HG02763 (cell line): Measurements from ENCODE around the gene NMUR2.

Experiments
- ATAC-seq: cut with Tn5 transposase; IDR thresholded peaks from one replicate; pipeline ENCODE4 v1.9.1; 2021; ENCODE audit warnings: mild to moderate bottlenecking, moderate library complexity; ENCODE audit not compliant: unreplicated experiment

The NMUR2 gene

DNA sequence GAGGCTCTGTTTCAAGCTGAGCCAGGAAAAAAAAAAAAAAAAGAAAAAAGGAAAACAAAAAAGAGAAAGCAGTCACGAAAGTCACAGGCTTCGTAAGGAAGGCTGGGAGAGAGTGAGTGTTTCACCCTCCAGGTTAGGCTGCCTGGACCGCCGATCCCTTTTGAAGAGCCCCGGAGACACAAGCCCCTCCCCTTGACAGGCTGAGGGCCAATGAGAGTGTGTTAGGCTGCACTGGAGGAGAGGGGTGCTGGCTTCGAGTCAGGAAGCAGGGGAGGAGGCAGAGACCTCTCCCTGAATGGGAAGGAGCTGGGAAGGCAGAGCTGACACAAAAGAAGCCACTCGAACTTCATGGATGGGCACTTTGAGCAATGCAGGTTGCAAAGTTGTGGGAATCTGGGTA lies at the start of gene NMUR2:
Gene NMUR2, minus strand, starts transcription at position 135 of the 400 bp plus-strand sequence. CDS start 166 bp downstream, outside the sequence.
- no peak for ATAC-seq

GRCh38 chr5:152443935-152444334 lies 38.9 kb upstream of the NMUR2 start:
- ATAC-seq, result no peak

DNA sequence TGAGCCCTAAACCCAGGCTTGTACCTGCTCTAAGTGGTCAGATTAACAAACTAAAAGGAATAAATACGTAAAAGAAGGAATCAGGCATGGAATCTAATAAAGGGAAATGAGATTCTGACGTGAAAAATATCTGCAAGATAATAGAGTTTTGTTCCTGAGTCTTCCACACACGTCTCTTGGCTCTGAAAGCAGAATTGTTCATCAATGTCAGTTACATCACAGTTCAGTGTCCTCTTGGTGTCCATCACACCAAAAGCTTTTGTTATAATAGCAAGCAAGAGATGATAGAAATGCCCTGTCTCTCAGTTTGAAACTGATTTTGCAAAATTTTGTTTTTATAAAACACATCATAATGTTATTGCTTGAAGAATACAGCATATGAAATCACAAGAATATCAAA lies 34.7 kb upstream of the NMUR2 start:
- no peak for ATAC-seq

- no peak for ATAC-seq
Measured at GRCh38 chr5:152437866-152438265, 32.8 kb upstream of the NMUR2 start.

- ATAC-seq, result no peak
Measured at GRCh38 chr5:152427721-152428120, 22.6 kb upstream of the NMUR2 start.

- ATAC-seq, result no peak
Measured at GRCh38 chr5:152425083-152425482, 20.0 kb upstream of the NMUR2 start.

DNA sequence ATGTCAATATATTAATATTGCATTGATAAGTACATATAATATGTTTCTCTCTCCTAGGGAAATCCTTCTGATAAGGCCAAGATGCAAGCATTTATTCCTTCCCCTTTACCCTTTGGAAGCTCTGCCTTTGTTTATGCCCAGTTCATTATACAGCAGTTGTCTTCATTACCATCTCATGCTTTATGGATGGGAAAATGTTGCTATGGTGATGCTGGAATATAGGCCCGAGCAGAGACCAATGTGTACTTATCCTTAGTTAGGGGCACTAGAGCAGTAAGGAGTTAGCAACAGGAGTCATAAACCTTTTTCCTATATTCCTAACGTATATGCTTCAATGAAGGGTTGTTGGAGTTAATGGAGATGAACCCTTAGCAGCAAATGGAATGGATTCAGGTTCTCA lies 19.4 kb upstream of the NMUR2 start:
- no peak for ATAC-seq

GRCh38 chr5:152422081-152422480 lies 17.0 kb upstream of the NMUR2 start:
- no peak for ATAC-seq

DNA sequence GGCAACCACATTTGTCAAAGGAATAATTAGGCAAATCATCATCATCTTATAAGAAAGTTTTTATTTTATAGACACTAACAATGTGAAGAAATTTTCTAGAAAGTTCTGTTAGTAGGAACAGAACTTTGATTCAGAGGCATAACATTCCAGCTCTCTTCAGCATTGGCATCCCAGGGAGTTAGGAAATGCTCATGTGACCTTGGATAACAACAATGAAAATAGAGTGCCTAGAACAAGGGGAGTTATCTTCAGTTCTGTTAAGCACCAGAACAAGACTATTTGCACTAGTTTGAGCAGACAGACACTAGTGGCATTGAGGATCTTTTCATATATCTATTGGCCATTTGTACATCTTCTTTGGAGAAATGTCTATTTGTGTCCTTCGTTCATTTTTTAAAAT lies 7.0 kb upstream of the NMUR2 start:
- no peak for ATAC-seq

DNA sequence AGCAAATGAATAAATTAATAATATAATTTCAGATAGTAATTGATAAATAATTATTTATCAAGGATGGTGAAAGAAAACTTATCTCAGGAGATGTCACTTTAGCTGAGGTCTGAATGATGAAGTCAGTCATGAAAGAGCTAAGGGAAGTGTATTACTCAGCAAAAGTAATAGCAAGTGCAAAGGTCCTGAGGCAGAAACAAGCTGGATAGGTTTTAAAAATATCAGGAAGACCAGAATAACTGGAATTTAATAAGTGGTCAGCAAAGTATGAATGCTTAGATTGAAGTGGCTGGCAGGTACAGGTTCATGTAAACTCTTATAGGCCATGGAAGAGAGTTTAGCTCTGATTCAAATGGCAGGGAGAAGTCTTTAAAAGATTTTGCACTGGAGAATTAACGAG lies 1.0 kb upstream of the NMUR2 start:
- no peak for ATAC-seq

DNA sequence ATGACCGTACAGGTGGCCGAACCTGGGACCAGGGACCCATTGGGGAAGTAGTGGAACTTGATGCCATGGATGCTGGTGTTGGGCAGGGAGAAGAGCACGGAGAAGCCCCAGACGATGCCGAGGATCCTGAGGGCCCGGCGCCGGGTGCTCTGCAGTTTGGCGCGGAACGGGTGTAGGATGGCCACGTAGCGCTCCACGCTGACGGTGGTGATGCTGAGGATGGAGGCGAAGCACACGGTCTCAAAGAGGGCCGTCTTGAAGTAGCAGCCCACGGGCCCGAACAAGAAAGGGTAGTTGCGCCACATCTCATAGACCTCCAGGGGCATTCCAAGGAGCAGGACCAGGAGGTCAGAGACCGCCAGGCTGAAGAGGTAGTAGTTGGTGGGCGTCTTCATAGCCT lies 585 bp downstream of the NMUR2 start:
- no peak for ATAC-seq

DNA sequence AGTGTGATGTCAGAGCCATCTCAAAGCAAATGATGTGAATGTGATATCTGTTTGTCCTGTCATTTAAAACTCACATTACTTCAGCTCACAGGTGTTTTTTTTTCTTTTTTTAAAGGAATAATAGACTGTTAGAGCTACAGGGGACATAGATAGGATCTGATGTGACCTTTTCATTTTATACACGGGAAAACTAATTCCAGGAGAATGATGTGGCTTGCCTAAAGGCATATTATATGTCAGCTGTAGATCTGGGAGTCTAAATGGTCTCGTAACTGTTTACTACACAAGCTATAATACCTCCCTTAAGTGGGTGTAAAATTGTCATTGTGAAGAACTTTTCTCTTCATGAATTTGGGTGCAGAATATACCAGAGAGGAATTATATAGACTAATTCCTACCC lies 2.0 kb downstream of the NMUR2 start:
- no peak for ATAC-seq

GRCh38 chr5:152400846-152401245 lies 4.2 kb downstream of the NMUR2 start:
- no peak for ATAC-seq

- peak; percentile 88 for ATAC-seq
Measured at GRCh38 chr5:152397581-152397980, 7.5 kb downstream of the NMUR2 start.

DNA sequence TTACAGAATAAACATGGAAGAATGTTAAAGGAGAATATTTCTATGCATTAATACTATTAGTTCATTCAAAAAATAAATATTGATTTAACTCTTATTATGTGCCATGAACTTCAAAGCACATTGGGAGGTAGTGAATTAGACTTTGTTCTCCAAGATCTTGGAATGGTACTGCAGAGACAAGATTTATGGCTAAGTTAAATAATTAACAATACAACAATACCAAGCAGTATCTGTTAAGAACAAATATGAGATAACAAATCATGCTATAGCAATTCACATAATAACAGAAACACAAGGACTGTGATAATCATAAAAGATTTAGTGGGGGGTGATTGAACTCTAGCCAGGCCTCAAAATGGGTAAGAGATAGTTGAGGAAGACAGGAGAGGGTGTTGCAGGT lies 11.6 kb downstream of the NMUR2 start:
- no peak for ATAC-seq

- no peak for ATAC-seq
Measured at GRCh38 chr5:152389208-152389849, 15.8 kb downstream of the NMUR2 start.

DNA sequence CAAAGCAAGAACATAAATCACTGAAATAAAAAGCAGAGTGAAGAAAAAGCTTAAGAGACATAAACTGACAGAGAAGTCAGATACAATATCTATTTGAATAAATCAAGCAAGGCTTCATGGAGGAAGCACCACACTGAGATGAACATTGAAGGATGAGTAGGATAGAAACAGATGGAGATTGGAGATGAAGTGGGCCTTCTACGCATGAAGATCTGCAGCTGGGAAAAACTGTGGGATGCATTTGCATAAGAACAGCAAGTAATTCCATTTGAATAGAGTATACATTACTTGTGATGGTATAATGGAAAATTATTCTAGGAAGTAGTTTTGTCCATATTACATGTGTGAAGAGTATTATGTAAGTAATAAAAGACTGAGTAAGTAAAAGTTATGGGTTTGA lies 16.5 kb downstream of the NMUR2 start:
- no peak for ATAC-seq

GRCh38 chr5:152380415-152381123 lies 24.5 kb downstream of the NMUR2 start:
- ATAC-seq, result no peak

GRCh38 chr5:152379331-152379730 lies 25.7 kb downstream of the NMUR2 start:
- ATAC-seq, result no peak

- ATAC-seq, result no peak
Measured at GRCh38 chr5:152378730-152379129, 26.3 kb downstream of the NMUR2 start.

- ATAC-seq, result no peak
Measured at GRCh38 chr5:152376886-152377285, 28.2 kb downstream of the NMUR2 start.

- ATAC-seq, result no peak
Measured at GRCh38 chr5:152374711-152375275, 30.3 kb downstream of the NMUR2 start.
